H9 (cell line): ENCODE data around the gene COA1. TPM values are rescaled to one million over a fixed set of nuclear protein-coding genes. Genes with fewer than 3 reads are reported as not detected.

Experiments used
- DNase-seq: peaks from one replicate; pipeline ENCODE4 v3.0.0-alpha.2; 2017
- H2AFZ ChIP-seq: one replicate; pipeline ENCODE4 v1.6.1; 2013; ENCODE audit warnings: mild to moderate bottlenecking, low read length, control low read depth, moderate library complexity
- H2AK5ac ChIP-seq: 2 replicates; pipeline ENCODE4 v1.6.1; 2013; ENCODE audit warnings: low read length, control low read depth, mixed read lengths; ENCODE audit not compliant: insufficient read length
- H2BK120ac ChIP-seq: one replicate; pipeline ENCODE4 v1.6.1; 2013; ENCODE audit warnings: low read depth, mild to moderate bottlenecking, low read length, control low read depth, inconsistent platforms; ENCODE audit not compliant: poor library complexity, severe bottlenecking
- H2BK12ac ChIP-seq: 2 replicates; pipeline ENCODE4 v1.6.1; 2013; ENCODE audit warnings: low read length, control low read depth, mixed read lengths, low read depth; ENCODE audit not compliant: insufficient read length
- H2BK15ac ChIP-seq: 2 replicates; pipeline ENCODE4 v1.6.1; 2013; ENCODE audit warnings: low read depth, low read length, control low read depth
- H2BK20ac ChIP-seq: one replicate; pipeline ENCODE4 v1.6.1; 2013; ENCODE audit warnings: low read depth, mild to moderate bottlenecking, low read length, control low read depth, inconsistent platforms; ENCODE audit not compliant: poor library complexity, severe bottlenecking
- H2BK5ac ChIP-seq: 2 replicates; pipeline ENCODE4 v1.6.1; 2013; ENCODE audit warnings: low read length, control low read depth, mixed read lengths; ENCODE audit not compliant: insufficient read length
- H3K14ac ChIP-seq: 2 replicates; pipeline ENCODE4 v1.6.1; 2013; ENCODE audit warnings: low read length, control low read depth; ENCODE audit not compliant: insufficient read depth
- H3K18ac ChIP-seq: 2 replicates; pipeline ENCODE4 v1.6.1; 2013; ENCODE audit warnings: low read depth, mild to moderate bottlenecking, mixed read lengths, low read length, control low read depth; ENCODE audit not compliant: insufficient read length
- H3K23ac ChIP-seq: 2 replicates; pipeline ENCODE4 v1.6.1; 2013; ENCODE audit warnings: low read length, control low read depth, mixed read lengths, low read depth; ENCODE audit not compliant: insufficient read length
- H3K23me2 ChIP-seq: 2 replicates; pipeline ENCODE4 v1.6.1; 2013; ENCODE audit warnings: low read depth, mild to moderate bottlenecking, mixed read lengths, low read length, control low read depth; ENCODE audit not compliant: insufficient read length, poor library complexity, severe bottlenecking
- H3K27ac ChIP-seq: 2 replicates; pipeline ENCODE4 v1.5.1; 2013; ENCODE audit warnings: low read length, control low read depth, mixed read lengths, low read depth; ENCODE audit not compliant: insufficient read length
- H3K27me3 ChIP-seq: 2 replicates; pipeline ENCODE4 v1.6.1; 2013; ENCODE audit warnings: low read length, control low read depth, inconsistent platforms; ENCODE audit not compliant: insufficient read depth
- H3K4ac ChIP-seq: 2 replicates; pipeline ENCODE4 v1.6.1; 2013; ENCODE audit warnings: low read depth, mild to moderate bottlenecking, control low read depth, inconsistent platforms, low read length, moderate library complexity
- H3K4me1 ChIP-seq: 2 replicates; pipeline ENCODE4 v1.6.1; 2013; ENCODE audit warnings: low read length, control low read depth, inconsistent platforms; ENCODE audit not compliant: insufficient read depth
- H3K4me2 ChIP-seq: 2 replicates; pipeline ENCODE4 v1.6.1; 2013; ENCODE audit warnings: low read length, control low read depth, mixed read lengths; ENCODE audit not compliant: insufficient read length, insufficient read depth
- H3K56ac ChIP-seq: 2 replicates; pipeline ENCODE4 v1.6.1; 2013; ENCODE audit warnings: low read depth, mild to moderate bottlenecking, mixed read lengths, low read length, control low read depth; ENCODE audit not compliant: insufficient read length
- H3K79me1 ChIP-seq: 2 replicates; pipeline ENCODE4 v1.6.1; 2013; ENCODE audit warnings: low read depth, mild to moderate bottlenecking, moderate library complexity, low read length, control low read depth, inconsistent platforms; ENCODE audit not compliant: insufficient read depth, poor library complexity, severe bottlenecking
- H3K79me2 ChIP-seq: 2 replicates; pipeline ENCODE4 v1.6.1; 2013; ENCODE audit warnings: low read length, control low read depth, inconsistent platforms; ENCODE audit not compliant: insufficient read depth
- H3K9ac ChIP-seq: 2 replicates; pipeline ENCODE4 v1.6.1; 2013; ENCODE audit warnings: low read length, control low read depth, mixed read lengths; ENCODE audit not compliant: insufficient read length; ENCODE audit errors: extremely low read depth
- H3K9me3 ChIP-seq: one replicate; pipeline ENCODE4 v1.6.1; 2013; ENCODE audit warnings: low read depth, low read length, inconsistent platforms; ENCODE audit not compliant: control insufficient read depth
- H3T11ph ChIP-seq: one replicate; pipeline ENCODE4 v1.6.1; 2013; ENCODE audit warnings: mild to moderate bottlenecking, low read length, control low read depth, inconsistent platforms
- H4K20me1 ChIP-seq: one replicate; pipeline ENCODE4 v1.6.1; 2013; ENCODE audit not compliant: control insufficient read depth, insufficient read length, insufficient read depth
- H4K5ac ChIP-seq: 2 replicates; pipeline ENCODE4 v1.6.1; 2013; ENCODE audit warnings: low read depth, mild to moderate bottlenecking, mixed read lengths, low read length, control low read depth; ENCODE audit not compliant: insufficient read length
- H4K8ac ChIP-seq: replicated peaks from 2 replicates; pipeline ENCODE4 v1.6.1; 2013; ENCODE audit warnings: low read length, control low read depth, mixed read lengths, low read depth; ENCODE audit not compliant: insufficient read length
- H4K91ac ChIP-seq: 2 replicates; pipeline ENCODE4 v1.6.1; 2013; ENCODE audit warnings: low read depth, mild to moderate bottlenecking, moderate library complexity, mixed read lengths, low read length, control low read depth; ENCODE audit not compliant: insufficient read length
- H3K27ac Mint-ChIP-seq, 3 experiments: 2 replicates in 2 of 3; 3 replicates in 1 of 3; pipeline ENCODE4 v1.8.0; 2020 to 2021; ENCODE audit warnings: mixed read lengths in 3 of 3, mild to moderate bottlenecking in 1 of 3, moderate library complexity in 1 of 3
- H3K27me3 Mint-ChIP-seq: 2 replicates; pipeline ENCODE4 v1.8.0; 2021; ENCODE audit warnings: low read depth, mild to moderate bottlenecking, moderate library complexity, mixed read lengths
- H3K36me3 Mint-ChIP-seq, 3 experiments: 2 replicates in 2 of 3; 3 replicates in 1 of 3; pipeline ENCODE4 v1.8.0; 2020 to 2021; ENCODE audit warnings: low read depth in 3 of 3, mixed read lengths in 3 of 3; ENCODE audit not compliant: insufficient read depth in 1 of 3
- H3K4me1 Mint-ChIP-seq, 2 experiments: 2 replicates each; pipeline ENCODE4 v1.8.0; 2020; ENCODE audit warnings: mixed read lengths in 2 of 2
- H3K4me3 Mint-ChIP-seq, 2 experiments: 2 replicates in 1 of 2; 3 replicates in 1 of 2; pipeline ENCODE4 v1.8.0; 2020 to 2021; ENCODE audit warnings: mild to moderate bottlenecking in 2 of 2, mixed read lengths in 2 of 2, moderate library complexity in 1 of 2
- H3K9me3 Mint-ChIP-seq, 2 experiments: 2 replicates in 1 of 2; 3 replicates in 1 of 2; pipeline ENCODE4 v1.8.0; 2020; ENCODE audit warnings: mild to moderate bottlenecking in 2 of 2, mixed read lengths in 2 of 2, moderate library complexity in 1 of 2
- WGBS: extraction: QIAGEN DNeasy Blood & Tissue Kit; methylation state at CpG from one replicate; pipeline ENCODE4 v1.1.7; 2013; ENCODE audit warnings: missing lambda C conversion rate, low lambda C conversion rate, mixed read lengths; ENCODE audit not compliant: insufficient read length; ENCODE audit errors: extremely low coverage; 5-methylcytosine and 5-hydroxymethylcytosine counted together
- total RNA-seq: library from RNA; stranded (reverse); gene quantifications from 2 replicates; pipeline ENCODE4 v1.2.1, GENCODE V29; 2021
- TF ChIP-seq, protein P1 (sequence below): fragments of 200-600 bp; sonication (generic); conservative IDR thresholded peaks from 3 replicates; pipeline ENCODE4 v1.8.0; 2021; ENCODE audit warnings: antibody characterized with exemption, mild to moderate bottlenecking

COA1 gene
- total RNA-seq, 1 experiment from 2014 or later: 138 TPM

DNA sequence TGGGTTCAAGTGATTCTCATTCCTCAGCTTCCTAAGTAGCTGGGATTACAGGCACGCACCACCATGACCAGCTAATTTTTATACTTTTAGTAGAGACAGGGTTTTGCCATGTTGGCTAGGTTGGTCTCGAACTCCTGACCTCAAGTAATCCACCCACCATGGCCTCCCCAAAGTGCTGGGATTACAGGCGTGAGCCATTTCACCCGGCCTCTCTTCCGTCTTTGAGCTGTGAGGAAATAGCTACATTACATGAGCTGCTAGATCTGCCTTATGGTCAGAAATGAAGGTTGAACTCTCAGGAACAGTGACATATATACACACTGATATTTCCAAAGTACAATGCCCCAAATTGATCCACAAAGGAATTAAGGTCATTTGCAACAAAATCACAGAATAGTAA, 31.5 kb upstream of the COA1 start:
- Histone ChIP-seq H3K23ac (no peak overlapping the region), H4K5ac (no peak overlapping the region), H2BK5ac (no peak overlapping the region), H3K4ac (no peak overlapping the region), H3K4me1 (peaks cover 5% of the 10 kb centered on the region; the same call in 1 of the 2 replicates), H4K91ac (no peak overlapping the region), H3K79me2 (0 out of 2 replicates have a peak, but pooled peaks cover 1% of the 10 kb centered on the region), H2AK5ac (no peak overlapping the region), H4K8ac (no peak overlapping the region), H3K14ac (no peak overlapping the region), H3T11ph (no peak overlapping the region), H2BK12ac (no peak overlapping the region), H3K56ac (no peak overlapping the region), H2AFZ (no peak overlapping the region), H3K23me2 (peaks cover 7% of the 10 kb centered on the region), H3K18ac (no peak overlapping the region), H3K27ac (no peak overlapping the region), H3K9me3 (no peaks in the 10 kb centered on the region), H2BK20ac (no peak overlapping the region), H4K20me1 (no peaks in the 10 kb centered on the region), H2BK15ac (no peak overlapping the region), H3K9ac (no peak overlapping the region), H3K79me1 (no peaks in the 10 kb centered on the region), H3K27me3 (peaks cover 5% of the 10 kb centered on the region; the same call in 1 of the 2 replicates), H3K4me2 (no peak overlapping the region), H2BK120ac (no peak overlapping the region)
- TF ChIP-seq, protein P1, sequence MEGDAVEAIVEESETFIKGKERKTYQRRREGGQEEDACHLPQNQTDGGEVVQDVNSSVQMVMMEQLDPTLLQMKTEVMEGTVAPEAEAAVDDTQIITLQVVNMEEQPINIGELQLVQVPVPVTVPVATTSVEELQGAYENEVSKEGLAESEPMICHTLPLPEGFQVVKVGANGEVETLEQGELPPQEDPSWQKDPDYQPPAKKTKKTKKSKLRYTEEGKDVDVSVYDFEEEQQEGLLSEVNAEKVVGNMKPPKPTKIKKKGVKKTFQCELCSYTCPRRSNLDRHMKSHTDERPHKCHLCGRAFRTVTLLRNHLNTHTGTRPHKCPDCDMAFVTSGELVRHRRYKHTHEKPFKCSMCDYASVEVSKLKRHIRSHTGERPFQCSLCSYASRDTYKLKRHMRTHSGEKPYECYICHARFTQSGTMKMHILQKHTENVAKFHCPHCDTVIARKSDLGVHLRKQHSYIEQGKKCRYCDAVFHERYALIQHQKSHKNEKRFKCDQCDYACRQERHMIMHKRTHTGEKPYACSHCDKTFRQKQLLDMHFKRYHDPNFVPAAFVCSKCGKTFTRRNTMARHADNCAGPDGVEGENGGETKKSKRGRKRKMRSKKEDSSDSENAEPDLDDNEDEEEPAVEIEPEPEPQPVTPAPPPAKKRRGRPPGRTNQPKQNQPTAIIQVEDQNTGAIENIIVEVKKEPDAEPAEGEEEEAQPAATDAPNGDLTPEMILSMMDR: no peak
- Mint-ChIP-seq H3K27me3 (peaks cover 35% of the 10 kb centered on the region), H3K27ac (no peak overlapping the region), H3K36me3 (no peaks in the 10 kb centered on the region), H3K4me3 (no peak overlapping the region), H3K9me3 (no peaks in the 10 kb centered on the region), H3K4me1 (peaks cover 40 to 42% of the 10 kb centered on the region in 2 experiments)
- WGBS: no CpG with 5 or more reads among the region's 5 CpGs
- DNase-seq: no peak
